Hypothalamus (tissue), 51 donors: Measurements from ENCODE around the gene AGBL1.
A peak's percentile ranks its signal among the peaks of the same experiment; 100 is the strongest.
"Not testable (repeated sequence)": the region's sequence is repeated elsewhere in the genome, so short reads cannot be mapped to it uniquely, and the experiment has no call there.

Source experiments
- DNase-seq, 51 donors: peaks; one replicate each; lab custom pipeline; 2025; lab: John Stamatoyannopoulos, UW

Gene AGBL1

DNA sequence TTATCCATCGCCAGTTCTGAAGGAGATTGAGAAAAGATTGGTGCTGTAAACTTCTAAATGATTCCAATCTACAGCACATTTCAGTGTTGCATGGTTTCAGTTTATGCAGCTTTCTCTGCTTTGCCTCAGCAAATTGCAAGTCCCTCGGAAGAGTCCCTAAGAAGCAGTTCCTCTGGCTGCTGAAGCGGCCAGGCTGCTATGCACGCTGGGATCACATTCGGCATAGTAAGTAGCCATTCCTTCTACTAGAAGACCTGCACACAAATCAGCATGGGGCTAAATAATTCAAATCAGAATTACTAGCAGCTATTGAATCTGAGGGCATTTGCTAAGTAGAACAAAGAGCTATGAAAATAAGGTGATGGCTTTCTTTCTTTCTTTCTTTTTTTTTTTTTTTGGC, 769.5 kb downstream of the AGBL1 start:
- DNase-seq = peak in 15 of 51 donors; percentile 2 to 20 (median 4)

- DNase-seq = peak in 7 of 51 donors; percentile 0 to 14 (median 2)
These were observed 770.1 kb downstream of the AGBL1 start for GRCh38 chr15:86849558-86850285.

DNA sequence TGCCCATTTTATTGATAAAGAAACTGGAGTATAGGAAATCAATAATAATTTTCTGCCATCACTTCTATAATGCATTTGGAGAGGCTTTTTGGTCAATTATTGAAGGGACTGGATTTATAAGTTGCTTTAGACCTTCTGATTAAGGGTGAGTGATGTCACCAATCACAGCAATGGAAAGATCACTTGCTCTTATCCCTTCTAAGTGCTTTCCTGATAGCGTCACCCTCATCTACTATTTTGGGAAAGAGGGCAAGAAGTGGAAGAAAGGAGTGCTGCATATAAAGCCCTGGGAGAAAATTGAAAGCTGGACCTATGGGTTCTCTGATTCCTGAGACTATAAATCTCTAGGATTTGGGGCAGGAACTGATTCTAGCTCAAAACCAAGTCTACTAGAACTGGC, 771.3 kb downstream of the AGBL1 start:
- DNase-seq = no peak

DNA sequence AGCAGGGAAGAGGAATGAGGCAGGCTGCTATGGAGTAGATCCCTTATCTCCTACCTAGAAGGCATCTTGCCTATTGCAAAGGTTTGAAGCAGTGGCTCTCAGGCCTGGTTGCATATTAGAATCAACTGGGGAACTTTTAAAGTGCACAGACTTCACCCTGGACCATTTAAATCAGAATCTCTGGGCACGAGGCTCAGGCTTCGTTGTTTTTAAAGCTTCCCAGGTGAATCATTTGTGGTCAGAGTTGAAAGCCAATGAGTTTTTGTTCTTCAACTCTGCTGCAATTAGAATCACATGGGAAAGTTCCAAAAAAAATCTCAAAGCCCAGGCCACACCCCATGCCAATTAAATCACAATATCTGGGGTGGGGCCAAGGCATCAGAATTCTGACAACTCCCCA, 773.1 kb downstream of the AGBL1 start:
- no peak for DNase-seq

DNA sequence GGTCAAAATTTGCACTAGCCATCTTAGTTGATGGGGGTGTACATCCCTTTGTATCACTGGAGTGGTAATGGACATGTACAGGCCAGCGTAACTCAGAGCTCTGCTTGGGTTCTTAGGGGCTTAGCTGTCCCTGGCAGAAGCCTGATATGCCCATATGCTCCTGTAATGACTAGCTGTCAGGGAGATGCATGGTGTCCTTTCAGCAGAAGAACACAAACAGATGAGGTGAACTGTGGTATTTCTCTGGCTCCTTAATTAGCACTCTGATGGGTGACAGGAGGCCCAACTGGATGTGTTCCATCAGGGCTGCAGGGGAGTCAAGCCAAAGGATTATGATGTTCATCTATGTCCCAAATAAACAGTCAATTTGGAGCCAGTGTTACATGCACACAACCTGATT, 774.5 kb downstream of the AGBL1 start:
- no peak for DNase-seq

GRCh38 chr15:86855307-86856291, 775.9 kb downstream of the AGBL1 start:
- no peak for DNase-seq

- DNase-seq = no peak
These were observed 778.0 kb downstream of the AGBL1 start for GRCh38 chr15:86857701-86858100.

DNA sequence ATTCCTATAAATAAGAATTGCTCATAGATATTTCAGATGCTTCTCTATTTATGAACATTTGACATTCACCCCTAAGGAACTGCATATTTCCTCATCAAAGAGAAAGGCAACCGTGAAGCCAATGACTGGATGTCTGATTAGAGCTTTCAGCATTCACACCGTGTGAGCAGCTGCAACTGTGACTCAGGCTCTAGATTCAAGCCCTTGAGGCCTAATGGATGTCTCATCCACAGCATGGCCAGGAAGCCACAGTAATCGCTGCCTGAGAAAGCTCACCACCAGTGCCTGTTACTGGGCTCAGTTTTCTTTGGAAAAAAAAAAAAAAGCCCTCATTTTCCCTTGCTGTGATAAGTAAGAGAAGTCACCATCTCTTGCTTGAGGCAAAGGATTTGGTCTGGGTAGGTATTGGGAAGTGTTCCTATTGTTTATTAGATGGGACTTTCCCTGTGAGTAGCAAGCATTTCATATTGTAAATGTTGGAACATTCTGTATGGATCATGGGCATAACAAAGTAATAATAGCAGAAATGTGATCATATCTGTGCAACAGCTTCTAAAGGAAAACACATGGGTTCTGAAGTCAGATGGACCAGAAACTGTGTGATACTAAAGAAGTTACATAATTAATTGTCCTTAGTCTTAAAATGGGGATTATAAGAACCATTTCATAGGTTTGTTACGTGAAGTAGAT, 783.7 kb downstream of the AGBL1 start:
- DNase-seq = peak in 1 of 51 donors; percentile 2

- no peak for DNase-seq
These were observed 786.2 kb downstream of the AGBL1 start for GRCh38 chr15:86865920-86866319.

GRCh38 chr15:86870846-86871245, 791.2 kb downstream of the AGBL1 start:
- no peak for DNase-seq

GRCh38 chr15:86871964-86872363, 792.3 kb downstream of the AGBL1 start:
- DNase-seq = no peak

DNA sequence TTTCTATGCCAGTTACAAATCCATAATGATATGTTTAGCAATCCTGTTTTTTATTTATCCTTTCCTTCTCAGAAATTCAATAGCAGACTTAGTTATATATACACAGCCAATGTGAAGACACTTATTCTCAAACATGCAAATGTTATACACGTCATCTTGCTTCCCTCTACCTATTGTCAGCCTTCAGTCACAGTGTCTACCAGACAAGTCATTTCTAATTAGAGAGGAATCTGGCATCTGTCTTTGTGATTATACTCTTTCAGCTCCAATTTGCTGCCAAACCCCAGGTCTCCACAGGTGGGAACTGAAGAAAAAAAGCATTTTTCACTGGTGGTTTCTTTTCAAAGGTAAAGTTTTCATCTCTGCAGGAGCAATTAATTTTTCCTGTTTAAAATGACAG, 793.1 kb downstream of the AGBL1 start:
- DNase-seq = no peak

DNA sequence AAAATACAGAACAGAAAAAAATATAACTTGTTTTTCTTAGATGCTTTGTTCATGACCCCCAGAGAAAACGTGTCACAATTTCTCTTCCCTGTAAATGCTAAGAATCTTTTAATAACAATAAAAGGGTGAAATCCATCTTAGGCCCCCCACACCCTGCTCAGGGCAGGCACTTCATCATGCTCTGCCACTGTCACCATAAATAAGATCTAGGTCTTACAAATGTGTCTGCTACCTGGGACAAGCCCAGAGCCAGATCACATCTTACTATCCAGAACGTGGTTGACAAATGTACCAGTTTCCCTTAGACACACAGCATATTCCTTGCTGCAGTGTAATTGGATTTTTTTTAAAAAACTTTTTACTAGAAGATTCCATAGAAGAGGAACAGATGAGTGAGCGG, 795.4 kb downstream of the AGBL1 start:
- no peak for DNase-seq

DNA sequence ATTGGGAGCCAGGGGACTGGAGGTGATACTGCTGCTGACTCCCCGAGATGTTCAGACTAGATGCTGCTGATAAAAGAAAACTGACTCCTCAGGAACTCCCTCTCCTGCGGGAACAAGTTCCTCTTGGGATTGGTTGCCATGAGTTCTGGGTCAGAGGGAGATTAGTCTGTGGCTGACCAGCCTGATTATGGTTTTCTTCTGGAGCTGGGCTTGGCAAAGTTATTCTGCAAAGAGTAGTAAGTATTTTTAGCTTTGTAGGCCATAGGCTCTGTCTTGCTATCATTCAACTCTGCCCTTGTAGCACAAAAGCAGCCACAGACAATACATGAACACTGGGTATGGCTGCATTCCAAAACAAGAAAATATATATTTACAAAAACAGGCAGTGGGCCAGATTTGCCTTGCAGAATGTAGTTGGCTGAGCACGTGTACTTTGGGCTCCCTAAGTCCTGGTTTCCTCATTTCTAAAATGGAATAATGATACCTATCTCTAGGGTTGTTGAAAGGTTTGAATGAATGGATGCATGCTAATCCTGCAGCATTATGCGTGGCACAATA, 796.8 kb downstream of the AGBL1 start:
- no peak for DNase-seq

GRCh38 chr15:86877171-86877631, 797.5 kb downstream of the AGBL1 start:
- DNase-seq = no peak

DNA sequence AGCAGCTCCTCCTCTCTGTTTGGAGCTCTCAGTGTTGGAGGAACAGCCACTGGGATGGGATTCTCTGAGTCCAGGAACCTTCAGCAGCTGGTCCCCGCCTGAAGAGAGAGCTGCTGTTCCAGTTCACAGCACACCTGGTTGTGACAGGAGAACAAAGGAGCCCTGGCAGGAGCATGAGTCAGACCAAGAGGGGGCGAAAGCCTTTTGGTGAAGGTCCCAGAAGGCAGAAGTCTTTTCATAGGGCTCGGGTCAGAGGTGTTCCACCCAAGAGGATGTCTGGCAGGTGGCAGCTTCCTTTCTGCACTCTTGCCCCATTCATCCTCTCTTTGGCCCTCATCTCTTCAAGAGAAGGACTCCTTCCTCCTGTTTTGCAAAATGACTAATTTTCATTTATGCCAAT, 799.2 kb downstream of the AGBL1 start:
- not testable (repeated sequence) for DNase-seq

- DNase-seq = peak in 4 of 51 donors; percentile 1 to 37 (median 10)
These were observed 799.9 kb downstream of the AGBL1 start for GRCh38 chr15:86879250-86880229.

- no peak for DNase-seq
These were observed 805.9 kb downstream of the AGBL1 start for GRCh38 chr15:86885616-86886015.

DNA sequence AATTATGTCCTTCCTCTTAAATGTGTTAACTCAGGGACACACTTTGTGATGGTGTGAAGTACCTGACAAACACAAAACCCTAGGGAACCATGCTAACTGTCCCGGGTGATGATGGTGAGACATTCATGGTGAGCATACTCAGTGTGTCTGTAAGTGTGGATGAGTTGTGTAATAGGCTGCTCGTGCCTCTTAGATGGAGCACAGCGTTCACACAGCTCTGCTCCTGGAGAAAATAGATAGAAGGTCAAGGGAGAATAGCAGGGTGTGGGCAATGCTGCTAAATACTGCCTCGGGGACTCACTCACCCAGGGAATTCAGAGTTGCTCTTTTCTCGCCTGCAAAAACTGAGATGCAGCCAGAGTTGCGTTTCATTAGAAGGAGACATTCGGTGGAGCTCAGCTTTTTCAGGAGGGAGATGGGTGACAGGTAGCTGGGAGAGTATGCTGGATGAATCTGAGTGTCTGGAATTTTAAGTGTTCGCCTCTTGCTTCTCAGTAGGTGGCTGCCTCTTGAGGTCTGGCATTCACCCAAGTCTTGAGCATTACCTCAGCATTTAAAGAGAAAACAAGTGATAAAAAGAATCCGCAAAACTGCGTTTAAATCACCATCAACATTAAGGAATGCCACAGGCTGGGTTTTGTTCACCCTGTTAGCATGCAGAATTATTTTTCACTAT, 813.2 kb downstream of the AGBL1 start:
- no peak for DNase-seq
